T-helper 1 cell treated with Interleukin-12 subunit alpha and Interleukin-12 subunit beta and Interleukin-4 antibody, amounts not matched to agents 30 ng/mL and 1 ng/mL, for 36 hours (primary cell): ENCODE measurements around the gene LENG9. TPM values are rescaled to one million over a fixed set of nuclear protein-coding genes. Genes with fewer than 3 reads are reported as not detected.

Experiments used
- intact Hi-C: fragments of 100-400 bp; cut with micrococcal nuclease; formaldehyde crosslinking; loops from one replicate; pipeline ENCODE4 v1.15.1; 2024
- total RNA-seq: library from RNA; stranded (reverse); gene quantifications from 2 replicates; pipeline ENCODE4 v1.2.3, GENCODE V29; 2022

Gene LENG9
- total RNA-seq, 1 donor from 2014 or later: 7.1 TPM

DNA sequence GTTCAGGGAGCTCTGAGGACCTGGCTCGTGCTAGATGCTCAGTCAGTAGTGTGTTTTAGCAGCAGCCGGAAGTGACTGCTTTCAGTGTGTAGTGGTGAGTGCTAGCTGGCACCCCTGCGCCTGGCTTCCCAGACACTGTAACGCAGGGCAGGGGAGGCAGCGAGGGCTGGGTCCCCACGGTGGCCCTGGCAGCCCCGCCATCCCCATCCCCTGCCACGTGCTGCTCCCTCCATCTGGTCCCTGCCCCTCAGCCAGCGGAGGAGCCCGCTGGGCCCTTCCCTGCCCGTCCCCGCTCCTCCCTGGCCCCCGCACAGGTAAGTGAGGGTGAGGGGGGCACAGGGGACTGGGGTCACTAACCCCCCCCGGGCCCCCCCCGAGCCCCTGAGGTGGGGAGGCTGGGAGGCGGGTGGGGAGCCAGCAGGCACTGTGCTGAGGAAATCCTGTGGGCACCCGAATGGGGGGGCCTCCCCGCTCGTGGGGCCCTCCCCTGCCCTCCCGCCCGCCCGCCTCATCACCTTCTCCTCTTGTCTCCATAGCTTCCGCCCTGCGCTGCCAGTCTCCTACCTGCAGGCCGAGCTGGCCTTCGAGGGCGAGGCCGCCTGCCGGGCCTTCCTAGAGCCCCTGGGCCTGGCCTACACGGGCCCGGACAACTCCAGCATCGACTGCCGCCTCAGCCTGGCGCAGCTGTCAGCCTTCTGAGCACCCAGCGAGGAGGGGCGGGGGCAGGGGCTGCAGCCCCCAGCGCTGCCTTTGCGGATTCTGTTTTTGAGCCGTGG, 3.2 kb downstream of the LENG9 start:
- intact Hi-C loops: loop anchor here (5.0 to 10.0 kb wide), 3 partner anchors 797 to 1854 kb away; partner anchors contain the start of genes PPP6R1, RPL28, TMEM238 and ZSCAN5A

DNA sequence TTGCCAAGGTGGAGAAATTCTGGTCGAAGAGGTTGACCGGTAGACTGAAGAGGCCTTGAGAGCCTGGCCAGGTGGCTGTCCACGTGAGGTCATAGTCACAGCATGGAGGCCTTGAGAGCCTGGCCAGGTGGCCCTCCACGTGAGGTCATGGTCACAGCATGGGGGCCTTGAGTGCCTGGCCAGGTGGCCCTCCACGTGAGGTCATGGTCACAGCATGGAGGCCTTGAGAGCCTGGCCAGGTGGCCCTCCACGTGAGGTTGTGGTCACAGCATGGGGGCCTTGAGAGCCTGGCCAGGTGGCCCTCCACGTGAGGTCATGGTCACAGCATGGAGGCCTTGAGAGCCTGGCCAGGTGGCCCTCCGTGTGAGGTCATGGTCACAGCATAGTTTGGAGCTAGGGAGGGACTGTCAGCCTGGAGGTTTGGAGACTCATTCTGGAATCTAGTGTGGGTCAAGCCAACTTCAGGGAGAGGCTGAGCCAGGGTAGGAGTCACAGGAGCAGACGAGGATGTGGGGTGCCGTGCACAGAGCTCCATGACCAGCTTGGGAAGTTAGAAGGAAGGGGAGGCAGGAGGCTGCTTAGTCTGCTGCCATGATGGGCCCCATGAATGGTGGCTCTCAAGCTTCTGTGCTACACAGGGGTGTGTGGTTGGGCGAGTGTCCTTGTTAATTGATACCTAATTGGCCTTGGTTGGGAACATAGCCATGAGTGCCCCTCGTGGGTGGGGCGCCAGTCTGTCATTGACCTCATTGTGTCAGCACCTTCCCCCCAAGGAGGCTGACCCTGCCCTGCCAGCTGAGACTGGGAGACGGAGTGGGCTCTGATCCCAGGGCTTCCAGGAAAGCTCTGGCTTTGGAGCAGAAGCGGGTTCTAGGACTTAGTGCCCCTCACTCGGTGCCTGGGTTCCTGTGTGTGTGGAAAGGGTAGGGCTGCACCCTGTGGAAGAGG, 4.0 kb downstream of the LENG9 start:
- intact Hi-C loops: loop anchor here (5.0 to 10.0 kb wide), 3 partner anchors 798 to 1855 kb away; partner anchors contain the start of genes PPP6R1, RPL28, TMEM238 and ZSCAN5A

DNA sequence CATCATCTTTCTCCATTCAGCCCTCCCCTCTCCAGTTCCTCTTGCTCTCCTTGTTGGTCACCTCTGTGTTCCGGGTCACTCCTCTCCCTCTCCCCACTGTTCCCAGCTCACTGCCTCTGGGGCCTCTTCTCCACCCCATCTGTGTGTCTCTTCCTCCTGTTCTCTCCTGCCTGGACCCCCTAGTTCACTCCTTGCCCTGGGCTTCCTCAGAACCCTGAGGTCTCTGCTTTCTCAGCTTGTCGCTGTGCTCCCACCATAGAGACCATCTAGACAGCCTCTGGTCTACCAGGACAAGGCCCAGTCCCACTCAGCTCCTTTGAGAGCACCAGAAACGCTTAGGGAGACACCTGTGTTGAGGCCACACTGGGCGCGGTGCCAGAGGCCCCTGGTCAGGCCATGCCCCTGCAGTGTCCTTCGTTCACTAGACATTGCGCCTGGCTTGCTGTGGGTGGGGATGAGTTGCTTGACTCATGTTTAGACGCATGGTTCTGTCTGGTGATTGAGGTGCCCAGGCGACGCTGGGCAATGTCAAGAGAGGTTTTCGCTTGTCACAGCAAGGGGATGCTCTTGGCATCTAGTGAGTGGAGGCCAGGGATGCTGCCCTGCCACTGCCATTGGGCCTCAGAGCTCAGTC, 4.8 kb downstream of the LENG9 start:
- intact Hi-C loops: no loop called here

DNA sequence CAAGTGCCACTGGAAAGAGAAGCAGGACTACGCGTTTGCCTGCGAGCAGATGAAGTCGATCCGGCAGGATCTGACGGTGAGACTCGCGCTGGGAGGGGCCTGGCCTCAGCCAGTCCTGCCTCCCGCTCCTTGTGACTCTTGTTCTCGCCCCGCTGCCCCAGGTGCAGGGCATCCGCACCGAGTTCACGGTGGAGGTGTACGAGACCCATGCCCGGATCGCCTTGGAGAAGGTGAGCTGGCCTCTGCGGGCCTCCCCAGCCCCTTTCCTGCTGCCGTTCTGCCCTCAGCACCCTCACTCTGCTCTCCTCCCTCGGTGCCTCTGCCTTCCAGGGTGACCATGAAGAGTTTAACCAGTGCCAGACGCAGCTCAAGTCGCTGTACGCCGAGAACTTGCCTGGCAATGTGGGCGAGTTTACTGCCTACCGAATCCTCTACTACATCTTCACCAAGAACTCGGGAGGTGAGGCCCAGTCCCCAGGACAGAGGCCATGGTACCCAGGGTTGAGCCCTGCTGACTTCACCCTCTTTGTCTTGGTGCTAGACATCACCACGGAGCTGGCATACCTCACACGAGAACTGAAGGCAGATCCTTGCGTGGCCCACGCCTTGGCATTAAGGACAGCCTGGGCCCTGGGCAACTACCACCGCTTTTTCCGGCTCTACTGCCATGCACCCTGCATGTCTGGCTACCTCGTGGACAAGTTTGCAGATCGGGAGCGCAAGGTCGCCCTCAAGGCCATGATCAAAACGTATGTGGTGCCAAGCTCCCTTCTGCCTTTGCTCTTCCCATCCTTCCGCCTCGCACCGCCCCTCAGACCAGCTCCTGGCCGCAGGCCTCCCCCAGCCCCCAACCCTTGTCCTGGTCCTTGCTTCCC, 5.6 kb downstream of the LENG9 start:
- intact Hi-C loops: no loop called here

- intact Hi-C loops: no loop called here
These were observed 6.9 kb downstream of the LENG9 start for GRCh38 chr19:54456423-54457373.

GRCh38 chr19:54455786-54456422, 7.7 kb downstream of the LENG9 start:
- intact Hi-C loops: no loop called here

DNA sequence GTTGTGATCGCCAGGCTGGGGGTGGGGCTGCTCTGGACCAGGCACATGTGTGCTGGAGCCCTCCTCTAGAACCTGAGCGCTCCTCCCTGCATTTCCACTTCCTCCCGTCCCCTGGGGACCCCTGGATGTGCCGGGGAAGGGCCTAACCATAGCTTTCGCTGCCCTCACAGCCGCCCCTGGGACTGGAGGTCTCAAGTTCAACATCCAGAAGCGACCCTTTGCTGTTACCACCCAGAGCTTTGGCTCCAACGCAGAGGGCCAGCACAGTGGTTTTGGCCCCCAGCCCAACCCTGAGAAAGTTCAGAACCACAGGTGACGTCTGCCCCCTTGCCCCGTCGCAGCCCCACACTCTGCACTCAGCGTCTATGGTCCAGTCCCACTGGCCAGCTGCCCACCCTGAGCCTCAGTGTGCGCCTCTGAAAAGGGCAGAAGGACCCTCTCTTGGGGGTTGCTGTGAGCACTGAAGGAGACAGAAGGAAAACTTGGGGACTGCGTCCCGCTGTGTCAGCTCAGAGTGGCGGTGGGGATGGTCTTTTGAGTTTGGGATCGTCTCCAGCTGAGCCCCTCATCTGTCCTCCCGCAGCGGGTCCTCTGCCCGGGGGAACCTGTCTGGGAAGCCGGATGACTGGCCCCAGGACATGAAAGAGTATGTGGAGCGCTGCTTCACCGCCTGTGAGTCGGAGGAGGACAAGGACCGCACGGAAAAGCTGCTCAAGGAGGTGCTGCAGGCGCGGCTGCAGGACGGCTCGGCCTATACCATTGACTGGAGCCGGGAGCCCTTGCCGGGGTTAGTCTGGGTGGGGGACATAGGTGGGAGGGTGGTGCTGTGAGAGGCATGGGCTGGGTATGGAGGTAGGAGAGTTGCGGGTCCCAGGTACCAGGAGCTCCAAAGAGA, 8.6 kb downstream of the LENG9 start:
- intact Hi-C loops: no loop called here

DNA sequence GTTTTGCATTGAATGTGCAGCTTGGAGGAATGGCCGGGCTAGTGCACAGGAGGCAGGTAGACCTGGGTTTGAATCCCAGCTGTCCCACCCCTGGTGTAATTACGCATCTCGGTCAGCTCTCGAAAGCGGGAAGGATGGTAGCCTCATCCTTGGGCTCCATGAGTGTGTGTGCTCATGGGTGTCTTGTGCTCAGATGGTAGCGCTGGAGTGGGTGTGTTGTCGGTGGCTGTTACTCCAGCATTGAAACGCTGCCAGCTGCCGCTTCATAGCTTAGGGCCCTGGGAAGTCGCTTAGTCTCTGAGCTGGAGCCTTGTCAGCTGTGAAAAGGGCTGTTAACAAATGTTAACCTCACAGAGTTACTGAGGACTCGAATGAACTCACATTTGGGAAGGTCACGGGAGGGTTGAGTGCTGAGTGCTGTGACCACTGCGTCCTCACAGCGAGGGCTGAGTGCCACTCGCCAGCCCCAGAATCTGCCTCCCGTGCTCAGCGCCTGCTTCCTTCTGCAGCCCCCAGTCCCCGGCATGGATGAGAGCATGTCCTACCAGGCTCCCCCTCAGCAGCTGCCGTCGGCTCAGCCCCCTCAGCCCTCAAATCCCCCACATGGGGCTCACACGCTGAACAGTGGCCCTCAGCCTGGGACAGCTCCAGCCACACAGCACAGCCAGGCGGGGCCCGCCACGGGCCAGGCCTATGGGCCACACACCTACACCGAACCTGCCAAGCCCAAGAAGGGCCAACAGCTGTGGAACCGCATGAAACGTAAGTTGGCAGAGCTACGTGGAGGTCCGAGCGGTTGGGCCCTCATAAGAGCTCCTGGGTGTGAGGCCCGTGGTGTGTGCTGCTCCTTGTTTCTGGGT, 9.4 kb downstream of the LENG9 start:
- intact Hi-C loops: no loop called here

- intact Hi-C loops: no loop called here
These were observed 11.0 kb downstream of the LENG9 start for GRCh38 chr19:54452626-54453025.

DNA sequence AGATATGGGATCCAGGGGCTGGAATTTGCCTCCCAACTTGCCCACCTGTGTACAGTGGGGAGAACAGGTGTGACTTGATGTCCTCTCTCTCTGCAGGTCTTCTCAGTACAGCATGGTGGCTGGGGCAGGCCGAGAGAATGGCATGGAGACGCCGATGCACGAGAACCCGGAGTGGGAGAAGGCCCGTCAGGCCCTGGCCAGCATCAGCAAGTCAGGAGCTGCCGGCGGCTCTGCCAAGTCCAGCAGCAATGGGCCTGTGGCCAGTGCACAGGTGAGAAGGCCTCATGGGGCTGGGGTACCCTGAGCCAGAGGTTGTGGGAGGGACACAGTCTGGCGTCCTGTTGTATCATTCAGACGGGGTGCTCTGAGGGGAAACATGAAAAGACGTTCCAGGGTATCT, 11.6 kb downstream of the LENG9 start:
- intact Hi-C loops: no loop called here

DNA sequence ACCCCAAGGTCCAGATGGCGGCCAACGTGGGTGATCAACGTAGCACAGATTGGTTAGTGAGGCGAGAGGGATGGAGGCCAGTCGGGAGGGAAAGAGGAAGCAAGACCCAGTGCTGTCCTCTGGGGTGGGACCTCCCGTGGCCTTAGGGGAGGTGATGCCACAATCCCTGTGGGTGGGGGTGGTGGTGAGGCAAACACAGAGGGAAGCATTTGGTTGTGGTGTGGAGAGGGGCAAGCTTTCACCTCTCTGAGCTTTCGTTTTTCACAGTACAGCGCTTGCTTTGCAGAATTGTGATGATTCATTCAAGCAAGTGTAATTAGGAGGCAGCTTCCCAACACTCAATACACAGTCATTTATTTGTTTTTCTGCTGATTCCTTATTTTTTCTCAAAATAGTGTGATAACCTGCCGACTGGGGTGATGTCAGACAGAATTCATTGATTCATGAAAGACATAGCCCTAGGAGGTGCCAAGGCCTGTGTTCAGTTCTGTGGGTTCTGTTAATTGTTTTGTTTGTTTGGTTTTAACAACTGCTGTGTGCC, 12.2 kb downstream of the LENG9 start:
- intact Hi-C loops: no loop called here

GRCh38 chr19:54449701-54450069, 13.9 kb downstream of the LENG9 start:
- intact Hi-C loops: loop anchor here (1.0 to 5.0 kb wide), 10 partner anchors 14 to 1150 kb away; partner anchors contain the start of genes FIZ1, LENG1, LENG9 and MBOAT7

DNA sequence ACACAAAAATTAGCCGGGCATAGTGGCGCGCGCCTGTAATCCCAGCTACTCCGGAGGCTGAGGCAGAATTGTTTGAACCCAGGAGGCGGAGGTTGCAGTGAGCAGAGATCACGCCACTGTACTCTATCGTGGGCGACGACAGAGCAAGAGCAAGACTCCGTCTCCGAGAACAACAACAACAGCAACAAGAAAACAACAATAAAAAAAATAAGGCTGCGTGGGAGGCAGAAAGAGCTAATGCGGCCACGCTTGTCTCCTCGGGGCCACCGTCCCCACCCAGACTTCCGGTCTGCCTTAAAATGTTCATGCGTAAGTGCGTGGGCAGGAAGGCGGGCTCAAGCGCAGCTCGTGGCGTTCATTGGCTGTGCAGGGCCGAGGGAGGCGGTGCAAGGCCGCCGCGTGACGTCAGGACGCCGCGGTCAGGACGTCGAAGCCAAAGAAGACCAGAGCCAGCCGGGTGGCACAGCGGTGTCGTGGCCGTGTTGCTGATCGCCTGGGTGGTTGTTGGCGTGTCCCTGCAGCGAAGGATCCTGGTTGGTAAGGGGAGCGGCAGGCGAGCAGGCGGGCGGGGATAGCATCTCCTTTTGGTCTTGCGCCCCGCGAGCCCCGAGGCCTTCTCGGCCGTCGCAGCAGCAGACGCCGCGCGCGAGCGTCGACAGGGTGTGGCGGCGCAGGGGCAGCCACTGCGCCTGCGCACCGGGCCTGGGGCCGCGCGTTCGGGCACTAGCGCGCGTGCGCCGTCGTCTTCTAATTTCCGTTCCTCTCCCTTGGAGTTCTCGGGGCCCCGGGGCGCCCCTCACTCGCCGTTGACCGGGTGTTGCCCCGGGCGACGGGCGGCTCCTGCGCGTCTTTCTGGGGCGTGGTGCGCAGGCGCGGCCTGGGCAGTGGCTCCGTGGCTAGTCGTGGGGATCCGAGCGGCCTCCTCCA, 14.5 kb downstream of the LENG9 start, which contains the start of gene LENG8:
Gene LENG8 (plus strand): TSS at position 426 of the 927 bp plus-strand sequence. CDS start 2,146 bp downstream, outside the sequence.
- intact Hi-C loops: loop anchor here (1.0 to 5.0 kb wide), 10 partner anchors 14 to 1150 kb away; partner anchors contain the start of genes FIZ1, LENG1, LENG9 and MBOAT7

DNA sequence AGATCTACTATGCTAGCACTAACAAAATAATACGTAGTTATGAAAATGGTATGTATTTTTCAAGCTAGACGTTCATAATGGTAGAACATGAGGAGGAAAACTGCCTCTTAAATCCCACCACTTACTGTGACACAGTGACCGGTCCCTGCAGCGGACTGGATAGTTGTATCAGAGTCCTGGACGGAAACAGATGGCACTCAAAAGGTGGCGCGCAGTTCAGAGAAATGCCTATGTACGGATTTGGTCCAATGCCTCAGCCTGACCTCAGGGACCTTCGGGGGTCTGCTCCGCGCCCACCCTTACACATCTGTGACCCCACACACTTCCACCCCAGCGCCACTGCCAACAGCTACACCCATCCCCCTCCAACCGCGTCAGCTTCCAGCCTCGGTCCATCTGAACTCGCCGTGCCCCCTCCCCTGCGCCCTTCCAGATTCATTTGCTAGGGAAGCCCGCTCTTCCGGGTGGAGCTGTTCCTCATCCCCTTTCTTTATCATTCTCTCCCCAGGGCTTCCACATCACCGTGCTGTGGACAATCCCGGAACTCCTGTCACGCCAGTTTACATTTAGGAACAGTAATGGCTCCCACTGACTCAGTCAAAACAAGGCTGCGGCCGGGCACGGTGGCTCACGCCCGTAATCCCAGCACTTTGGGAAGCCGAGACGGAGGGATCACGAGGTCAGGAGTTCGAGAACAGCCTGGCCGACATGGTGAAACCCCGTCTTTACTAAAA, 15.4 kb downstream of the LENG9 start:
- intact Hi-C loops: loop anchor here (2.0 to 5.0 kb wide), 4 partner anchors 17 to 581 kb away; partner anchors contain the start of genes LENG1 and MYADM
